Renal cortex interstitium (tissue), 11 donors: Measurements from ENCODE around the gene CEMP1. TPM values are rescaled to one million over a fixed set of nuclear protein-coding genes. Genes with fewer than 3 reads are reported as not detected.
"Not testable (repeated sequence)": the region's sequence is repeated elsewhere in the genome, so short reads cannot be mapped to it uniquely, and the experiment has no call there.

ENCODE experiments used
- DNase-seq, 11 donors: peaks; one replicate each; pipeline ENCODE4 v3.0.0-alpha.2; 2013; ENCODE audit warnings: low read depth in 9 of 11, low spot score in 4 of 11; ENCODE audit errors: extremely low read depth in 1 of 11
- polyA plus RNA-seq, 3 donors: library from polyadenylated mRNA; unstranded; fragments of 120-200 nt; gene quantifications; one replicate each; pipeline ENCODE4 v1.2.1, GENCODE V29; 2013; ENCODE audit not compliant: insufficient read length in 3 of 3

Gene CEMP1
- polyA plus RNA-seq, 3 donors = 1.8 to 4.9 (median 4.1) TPM

GRCh38 chr16:2541409-2541808 lies 10.2 kb upstream of the CEMP1 start:
- not testable (repeated sequence) for DNase-seq

GRCh38 chr16:2540912-2541311 lies 9.7 kb upstream of the CEMP1 start:
- not testable (repeated sequence) for DNase-seq

GRCh38 chr16:2539845-2540458 lies 8.7 kb upstream of the CEMP1 start:
- not testable (repeated sequence) for DNase-seq

- DNase-seq = not testable (repeated sequence)
Observed at GRCh38 chr16:2539192-2539844, 8.1 kb upstream of the CEMP1 start.

- peak in 10 of 11 donors; percentile 81 to 95 (median 92) for DNase-seq
Observed at GRCh38 chr16:2537451-2538379, 6.5 kb upstream of the CEMP1 start, which contains the start of gene PDPK1. Gene PDPK1, plus strand, starts transcription at chr16:2538021. Its CDS starts 92 bp downstream, at chr16:2538113.

GRCh38 chr16:2535625-2536013 lies 4.4 kb upstream of the CEMP1 start:
- no peak for DNase-seq

- DNase-seq = not testable (repeated sequence)
Observed at GRCh38 chr16:2534335-2534734, 3.1 kb upstream of the CEMP1 start.

- DNase-seq = no peak
Observed at GRCh38 chr16:2533912-2534311, 2.7 kb upstream of the CEMP1 start.

- DNase-seq = not testable (repeated sequence)
Observed at GRCh38 chr16:2533142-2533755, 2.0 kb upstream of the CEMP1 start.

GRCh38 chr16:2532494-2533141 lies 1.4 kb upstream of the CEMP1 start:
- DNase-seq = peak in 2 of 11 donors; percentile 42 to 59

- peak; percentile 89 to 97 (median 94) for DNase-seq
Observed at GRCh38 chr16:2531696-2532493, 687 bp upstream of the CEMP1 start.

- no peak for DNase-seq
Observed at GRCh38 chr16:2530629-2531318, 434 bp downstream of the CEMP1 start.

GRCh38 chr16:2529961-2530628 lies 1.1 kb downstream of the CEMP1 start:
- no peak for DNase-seq

- no peak for DNase-seq
Observed at GRCh38 chr16:2529061-2529931, 1.9 kb downstream of the CEMP1 start.

GRCh38 chr16:2528161-2529060 lies 2.8 kb downstream of the CEMP1 start:
- DNase-seq = no peak
